Transverse colon (tissue), 4 donors: ENCODE measurements around the gene PLCL1. TPM values are rescaled to one million over a fixed set of nuclear protein-coding genes. Genes with fewer than 3 reads are reported as not detected.

Source experiments
- DNase-seq: peaks from one replicate; pipeline ENCODE4 v3.0.0-alpha.2; 2019
- H3K27ac ChIP-seq, 4 donors: fragments of 200-600 bp; sonication (generic); 2 replicates each; pipeline ENCODE4 v1.5.1; 2016 to 2018; ENCODE audit warnings: inconsistent platforms in 4 of 4
- H3K27me3 ChIP-seq: fragments of 200-600 bp; sonication (generic); 2 replicates; pipeline ENCODE4 v1.5.1; 2017; ENCODE audit warnings: inconsistent platforms
- H3K36me3 ChIP-seq, 4 donors: fragments of 200-600 bp; sonication (generic); 2 replicates each; pipeline ENCODE4 v1.5.1; 2017 to 2019; ENCODE audit warnings: inconsistent platforms in 4 of 4
- H3K4me1 ChIP-seq, 4 donors: fragments of 200-600 bp; sonication (generic); 2 replicates each; pipeline ENCODE4 v1.5.1; 2017 to 2020; ENCODE audit warnings: inconsistent platforms in 4 of 4
- H3K4me3 ChIP-seq, 4 donors: fragments of 200-600 bp; sonication (generic); 1 replicate in 1 of 4; 2 replicates in 3 of 4; pipeline versions ENCODE4 v1.5.1 to v1.6.1; 2017 to 2019; ENCODE audit warnings: inconsistent platforms in 4 of 4
- H3K9me3 ChIP-seq, 2 donors: fragments of 200-600 bp; sonication (generic); 2 replicates each; pipeline ENCODE4 v1.5.1; 2017 to 2019; ENCODE audit warnings: inconsistent platforms in 2 of 2
- CTCF ChIP-seq, 5 experiments: fragments of 200-600 bp in 3 of 5; fragments of 450-650 bp in 2 of 5; sonication (generic) in 3 of 5; IDR thresholded peaks; 1 replicate in 2 of 5; 2 replicates in 3 of 5; pipeline ENCODE4 v1.5.1; 2016 to 2017; ENCODE audit warnings: antibody characterized with exemption in 5 of 5, inconsistent platforms in 3 of 5, mild to moderate bottlenecking in 2 of 5, moderate library complexity in 1 of 5
- EP300 ChIP-seq: sonication (generic); formaldehyde crosslinking; IDR thresholded peaks from one replicate; pipeline ENCODE4 v1.6.1; 2017; ENCODE audit warnings: antibody characterized with exemption, low read depth
- POLR2A ChIP-seq: fragments of 450-650 bp; IDR thresholded peaks from one replicate; pipeline ENCODE4 v1.6.1; 2016; ENCODE audit warnings: antibody characterized with exemption, mild to moderate bottlenecking, moderate library complexity
- POLR2AphosphoS5 ChIP-seq, 3 donors: sonication (generic); formaldehyde crosslinking; IDR thresholded peaks; one replicate each; pipeline ENCODE4 v1.6.1; 2016; ENCODE audit warnings: antibody characterized with exemption in 3 of 3
- WGBS, 2 donors: methylation state at CpG; one replicate each; pipeline ENCODE4 v1.1.5; 2018; ENCODE audit warnings: low coverage in 1 of 2; 5-methylcytosine and 5-hydroxymethylcytosine counted together
- in situ Hi-C, 4 donors: fragments of 200-750 bp; cut with MboI; loops; one replicate each; pipeline versions ENCODE4 v1.15.0 to v1.15.1; 2017; ENCODE audit warnings: low sequenced_read_pairs in 3 of 4, low pct_ligation_motif_present in 1 of 4, low pct_unique_long_range_greater_than_20kb in 1 of 4
- intact Hi-C: fragments of 100-400 bp; cut with DNase I; formaldehyde crosslinking; loops from one replicate; pipeline ENCODE4 v1.15.1; 2023; ENCODE audit warnings: low total_unique reads
- total RNA-seq, 4 donors: library from RNA; depleted of rRNA; stranded (reverse); fragments of >200 nt; gene quantifications; one replicate each; pipeline ENCODE4 v1.1.0, GENCODE V29; 2016

The PLCL1 gene
- total RNA-seq, 4 donors from 2014 or later: 0.20 to 7.1 (median 5.3) TPM

GRCh38 chr2:198146346-198146940, 342.1 kb downstream of the PLCL1 start:
- WGBS, 2 donors: 85 to 100% methylated on average over 1 to 3 of the region's 3 CpGs
- TF ChIP-seq POLR2AphosphoS5 (IDR thresholded peaks at IDR 0.05) (no peak), EP300 (no peak), POLR2A (no peak), CTCF (IDR thresholded peaks at IDR 0.05) (no peak)
- in situ Hi-C loops: loop anchor here in 1 of 4 donors (25.0 kb wide), 1 partner anchor 334 kb away; the partner anchor contains the start of gene PLCL1

GRCh38 chr2:198157314-198157713, 352.9 kb downstream of the PLCL1 start:
- H3K27me3 ChIP-seq: no peaks in the 10 kb centered on the region
- H3K27ac ChIP-seq: no peak overlapping the region
- intact Hi-C loops (no loop called here), in situ Hi-C loops (no loop called here)
- H3K36me3 ChIP-seq: no peaks in the 10 kb centered on the region
- TF ChIP-seq POLR2AphosphoS5 (IDR thresholded peaks at IDR 0.05) (no peak), EP300 (no peak), CTCF (IDR thresholded peaks at IDR 0.05) (no peak), POLR2A (no peak)
- DNase-seq: no peak
- no peak overlapping the region for H3K4me3 ChIP-seq
- H3K4me1 ChIP-seq: no peaks in the 10 kb centered on the region
- no peaks in the 10 kb centered on the region for H3K9me3 ChIP-seq

More at GRCh38 chr2:198146346-198146940, 342.1 kb downstream of the PLCL1 start:
- Histone ChIP-seq H3K4me1 (no peaks in the 10 kb centered on the region), H3K9me3 (no peaks in the 10 kb centered on the region), H3K27ac (no peak overlapping the region), H3K36me3 (no peaks in the 10 kb centered on the region), H3K4me3 (no peak overlapping the region), H3K27me3 (no peaks in the 10 kb centered on the region)
- DNase-seq: no peak
- intact Hi-C loops: no loop called here

GRCh38 chr2:198161151-198161550, 356.8 kb downstream of the PLCL1 start:
- no peak for DNase-seq
- in situ Hi-C loops: no loop called here

GRCh38 chr2:198162276-198162675, 357.9 kb downstream of the PLCL1 start:
- H3K9me3 ChIP-seq: no peaks in the 10 kb centered on the region
- H3K36me3 ChIP-seq: no peaks in the 10 kb centered on the region
- no peak overlapping the region for H3K27ac ChIP-seq
- H3K4me1 ChIP-seq: no peaks in the 10 kb centered on the region
- no peaks in the 10 kb centered on the region for H3K27me3 ChIP-seq
- no peak for DNase-seq
- intact Hi-C loops (no loop called here), in situ Hi-C loops (no loop called here)
- no peak overlapping the region for H3K4me3 ChIP-seq
- TF ChIP-seq POLR2A (no peak), POLR2AphosphoS5 (IDR thresholded peaks at IDR 0.05) (no peak), EP300 (no peak), CTCF (IDR thresholded peaks at IDR 0.05) (no peak)

More at GRCh38 chr2:198161151-198161550, 356.8 kb downstream of the PLCL1 start:
- no peak overlapping the region for H3K4me3 ChIP-seq
- no peak overlapping the region for H3K27ac ChIP-seq
- H3K36me3 ChIP-seq: no peaks in the 10 kb centered on the region
- no peaks in the 10 kb centered on the region for H3K9me3 ChIP-seq
- H3K27me3 ChIP-seq: no peaks in the 10 kb centered on the region
- no peaks in the 10 kb centered on the region for H3K4me1 ChIP-seq
- intact Hi-C loops: no loop called here
- TF ChIP-seq EP300 (no peak), POLR2AphosphoS5 (IDR thresholded peaks at IDR 0.05) (no peak), CTCF (IDR thresholded peaks at IDR 0.05) (no peak), POLR2A (no peak)
